Coronary artery (tissue), 2 donors: ENCODE results near the gene SKIC3.

Experiments used
- DNase-seq: peaks from one replicate; pipeline ENCODE4 v3.0.0-alpha.2; 2017; ENCODE audit warnings: low spot score
- H3K27ac ChIP-seq, 2 donors: fragments of 200-600 bp; sonication (generic); one replicate each; pipeline ENCODE4 v1.5.1; 2016 to 2019
- H3K4me3 ChIP-seq: fragments of 200-600 bp; sonication (generic); 2 replicates; pipeline ENCODE4 v1.5.1; 2016; ENCODE audit warnings: mild to moderate bottlenecking, moderate library complexity
- TF ChIP-seq, protein P1 (sequence below): fragments of 200-600 bp; sonication (generic); IDR thresholded peaks from one replicate; pipeline ENCODE4 v1.5.1; 2019; ENCODE audit warnings: antibody characterized with exemption

SKIC3 gene

DNA sequence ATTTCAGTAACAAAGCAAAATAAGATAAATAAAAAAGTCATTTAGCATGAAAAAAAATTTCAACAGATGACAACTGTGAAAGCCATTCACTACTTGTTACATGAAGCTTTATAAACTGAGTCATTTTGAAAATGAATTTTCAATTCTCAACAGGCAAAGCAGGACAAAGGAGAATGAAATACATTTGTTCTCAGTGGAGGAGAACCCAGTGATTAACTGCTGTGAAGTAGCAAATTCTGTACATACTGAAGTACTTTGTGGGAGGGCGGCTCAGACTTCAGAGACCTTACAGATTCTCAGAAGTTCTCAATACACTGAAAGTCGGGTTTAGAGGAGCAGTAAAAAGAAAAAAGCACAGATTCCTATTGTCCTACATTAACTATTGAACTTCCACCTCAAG is 21.7 kb downstream of the SKIC3 start:
- H3K27ac ChIP-seq, result no peak overlapping the region
- H3K4me3 ChIP-seq, result no peak overlapping the region
- TF ChIP-seq, protein P1, sequence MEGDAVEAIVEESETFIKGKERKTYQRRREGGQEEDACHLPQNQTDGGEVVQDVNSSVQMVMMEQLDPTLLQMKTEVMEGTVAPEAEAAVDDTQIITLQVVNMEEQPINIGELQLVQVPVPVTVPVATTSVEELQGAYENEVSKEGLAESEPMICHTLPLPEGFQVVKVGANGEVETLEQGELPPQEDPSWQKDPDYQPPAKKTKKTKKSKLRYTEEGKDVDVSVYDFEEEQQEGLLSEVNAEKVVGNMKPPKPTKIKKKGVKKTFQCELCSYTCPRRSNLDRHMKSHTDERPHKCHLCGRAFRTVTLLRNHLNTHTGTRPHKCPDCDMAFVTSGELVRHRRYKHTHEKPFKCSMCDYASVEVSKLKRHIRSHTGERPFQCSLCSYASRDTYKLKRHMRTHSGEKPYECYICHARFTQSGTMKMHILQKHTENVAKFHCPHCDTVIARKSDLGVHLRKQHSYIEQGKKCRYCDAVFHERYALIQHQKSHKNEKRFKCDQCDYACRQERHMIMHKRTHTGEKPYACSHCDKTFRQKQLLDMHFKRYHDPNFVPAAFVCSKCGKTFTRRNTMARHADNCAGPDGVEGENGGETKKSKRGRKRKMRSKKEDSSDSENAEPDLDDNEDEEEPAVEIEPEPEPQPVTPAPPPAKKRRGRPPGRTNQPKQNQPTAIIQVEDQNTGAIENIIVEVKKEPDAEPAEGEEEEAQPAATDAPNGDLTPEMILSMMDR, result no peak
- no peak for DNase-seq

DNA sequence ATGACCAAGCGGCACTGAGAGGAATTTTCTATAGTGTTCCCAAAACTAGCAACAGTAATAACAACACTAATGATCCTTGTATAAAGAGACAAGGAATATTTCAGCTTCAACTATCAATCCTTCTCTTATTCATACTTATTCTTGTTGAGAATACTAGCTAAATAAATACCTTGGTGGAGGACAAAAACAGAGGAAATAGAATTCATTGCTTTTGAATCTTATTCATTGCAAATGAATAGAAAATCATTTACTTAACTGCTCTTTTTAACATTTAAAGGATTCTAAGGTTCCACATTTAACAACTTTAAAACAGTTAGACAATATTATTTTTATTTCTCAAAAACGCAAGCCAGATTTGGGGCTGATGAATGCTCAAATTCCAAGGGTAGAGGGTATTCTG is 22.4 kb downstream of the SKIC3 start:
- DNase-seq, result no peak
- TF ChIP-seq, protein P1, result no peak

DNA sequence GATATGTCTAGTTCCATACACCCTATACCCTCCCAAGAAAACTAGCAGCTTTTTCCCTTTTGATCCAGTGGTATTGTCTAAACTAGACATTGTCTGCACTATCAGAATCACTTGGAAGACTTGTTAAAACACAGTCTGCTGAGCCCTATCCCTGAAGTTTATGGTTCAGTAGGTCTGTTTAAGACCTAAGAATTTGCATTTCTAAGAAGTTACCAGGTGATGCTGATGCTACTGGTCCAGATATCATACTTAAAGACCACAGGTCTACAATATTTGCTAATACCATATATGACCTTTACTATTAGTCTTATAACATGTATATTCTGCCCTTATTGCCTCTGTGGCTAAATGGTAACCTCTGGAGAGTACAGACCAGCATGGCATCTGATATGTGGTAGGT is 23.3 kb downstream of the SKIC3 start:
- H3K4me3 ChIP-seq, result no peak overlapping the region
- no peak for DNase-seq
- TF ChIP-seq, protein P1, result no peak
- no peak overlapping the region for H3K27ac ChIP-seq

More for the DNA sequence above, 22.4 kb downstream of the SKIC3 start:
- no peak overlapping the region for H3K4me3 ChIP-seq
- H3K27ac ChIP-seq, result no peak overlapping the region

DNA sequence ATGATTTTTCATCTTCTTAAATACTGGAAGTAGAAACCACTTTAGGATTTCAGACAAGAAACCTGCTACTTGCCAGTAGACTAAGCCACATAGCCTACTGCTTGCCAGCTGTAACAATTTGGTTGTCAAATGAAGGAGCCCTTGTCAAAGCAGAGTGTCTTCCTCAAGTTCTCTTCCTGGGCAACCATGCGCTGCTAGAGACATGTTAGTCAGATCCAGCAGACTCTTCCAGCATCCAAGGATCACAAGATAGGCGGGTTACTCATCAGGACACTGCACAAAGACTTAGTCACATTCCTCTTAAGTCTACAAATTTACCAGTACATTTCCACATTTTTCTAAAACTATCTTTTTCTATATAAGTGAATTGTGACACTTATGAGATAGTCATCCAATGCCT is 24.4 kb downstream of the SKIC3 start:
- TF ChIP-seq, protein P1, result no peak
- H3K4me3 ChIP-seq, result no peak overlapping the region
- no peak overlapping the region for H3K27ac ChIP-seq
- DNase-seq, result no peak

DNA sequence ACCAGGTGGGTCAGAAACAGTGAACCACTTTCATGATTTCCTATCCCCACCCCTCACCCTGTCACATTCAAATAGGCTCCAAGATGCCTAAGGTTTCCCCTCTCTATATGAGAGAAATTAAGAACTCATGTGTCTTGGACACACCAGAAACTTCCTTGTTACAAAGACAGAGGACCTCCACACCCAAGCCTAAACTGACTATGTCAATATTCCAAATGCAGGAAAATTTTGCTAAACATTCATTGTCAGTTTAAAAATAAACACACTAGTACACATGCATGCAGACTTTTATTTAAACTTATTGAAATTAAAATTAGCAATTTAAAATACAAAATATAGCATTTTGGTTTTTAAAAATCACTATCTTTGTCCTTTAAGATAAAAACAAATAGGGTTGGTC is 26.2 kb downstream of the SKIC3 start:
- TF ChIP-seq, protein P1, result no peak
- DNase-seq, result no peak
- no peak overlapping the region for H3K4me3 ChIP-seq
- H3K27ac ChIP-seq, result no peak overlapping the region

DNA sequence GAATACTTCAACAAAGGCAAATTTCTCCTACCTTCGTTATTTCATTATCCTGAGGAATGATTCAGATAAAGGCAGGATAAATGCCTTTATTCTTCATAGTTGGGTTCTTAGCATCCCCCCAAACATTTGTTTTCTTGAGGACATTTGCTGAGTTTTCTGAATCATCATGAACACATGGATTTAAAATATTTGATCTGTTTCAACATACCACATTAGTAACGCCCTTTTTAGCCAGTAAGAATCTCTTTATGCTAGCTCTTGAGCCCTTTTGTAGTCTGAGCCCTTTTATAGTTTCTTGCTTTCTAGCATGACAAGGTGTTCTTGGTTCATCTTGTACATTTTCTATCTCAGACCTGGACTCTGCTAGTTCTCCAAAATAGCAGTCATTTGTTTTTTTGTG is 27.9 kb downstream of the SKIC3 start:
- H3K27ac ChIP-seq, result no peak overlapping the region
- no peak overlapping the region for H3K4me3 ChIP-seq
- DNase-seq, result no peak
- TF ChIP-seq, protein P1, result no peak

DNA sequence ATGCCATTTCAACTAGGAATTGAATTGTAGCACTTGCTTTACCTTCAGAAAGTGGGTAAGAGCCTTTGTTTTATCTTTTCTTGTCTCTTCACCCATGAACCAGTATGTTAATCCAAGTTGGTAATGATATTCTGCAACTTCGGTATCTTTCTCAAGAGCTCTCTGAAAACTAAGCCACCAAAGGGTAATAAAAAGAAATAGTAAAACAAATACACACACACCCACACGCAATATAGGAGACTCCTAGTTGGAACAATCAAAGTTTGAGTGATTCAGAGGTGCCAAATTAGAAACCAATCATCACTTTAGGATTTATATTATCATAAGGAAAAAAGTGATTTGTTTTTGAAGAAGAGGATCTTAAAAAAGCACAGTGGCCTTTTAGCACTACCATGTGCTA is 30.4 kb downstream of the SKIC3 start:
- TF ChIP-seq, protein P1, result no peak
- DNase-seq, result no peak
- no peak overlapping the region for H3K27ac ChIP-seq

More for the DNA sequence above, 30.4 kb downstream of the SKIC3 start:
- no peak overlapping the region for H3K4me3 ChIP-seq
